HepG2 (cell line): Measurements from ENCODE around the gene SLC22A13. TPM values are rescaled to one million over a fixed set of nuclear protein-coding genes. Genes with fewer than 3 reads are reported as not detected.

ENCODE experiments used
- ATAC-seq: fragments of 200-7000 bp; cut with Tn5 transposase; 3 replicates; pipeline ENCODE4 v1.9.1; 2020; ENCODE audit warnings: mild to moderate bottlenecking, moderate library complexity
- BruUV-seq: library from RNA; stranded (reverse); fragments of 400-500 nt; replicated peaks from 2 replicates; lab custom pipeline; 2021; lab: Mats Ljungman, UMichigan
- CTCF ChIA-PET: fragments of 300-600 bp; formaldehyde crosslinking; extraction: SDS; loops from one replicate; lab custom pipeline; 2021; ENCODE audit warnings: low total read pairs, inconsistent platforms, low intra/inter-chr PET ratio; lab: Yijun Ruan, JAX
- POLR2A ChIA-PET: fragments of 350-600 bp; sonication (Branson Sonifier 250); formaldehyde crosslinking; loops from one replicate; lab custom pipeline; 2020; ENCODE audit warnings: antibody characterized with exemption, inconsistent platforms; lab: Yijun Ruan, JAX
- DNase-seq: peaks from one replicate; pipeline ENCODE4 v3.0.0-alpha.2; 2015; ENCODE audit warnings: low spot score
- FAIRE-seq: peaks from 3 replicates; lab custom pipeline; 2011; peaks lifted over from hg19 to GRCh38; lab: Jason Lieb, UNC
- H2AFZ ChIP-seq: one replicate; pipeline ENCODE4 v1.6.1; 2011; ENCODE audit warnings: low read length, inconsistent platforms
- H3K27ac ChIP-seq: fragments of 300-600 bp; 3 replicates; pipeline ENCODE4 v1.8.0; 2011; ENCODE audit warnings: mixed run types, mild to moderate bottlenecking, mixed read lengths, low read length, inconsistent platforms; ENCODE audit not compliant: insufficient read depth; ENCODE audit errors: extremely low read length
- H3K27me3 ChIP-seq, 2 experiments: fragments of 200-600 bp in 1 of 2; 2 replicates in 1 of 2; 3 replicates in 1 of 2; pipeline versions ENCODE4 v1.6.0 to v1.8.0; 2011; ENCODE audit warnings: low read length in 2 of 2, mild to moderate bottlenecking in 2 of 2, moderate library complexity in 2 of 2, inconsistent platforms in 1 of 2; ENCODE audit not compliant: insufficient read depth in 2 of 2, control insufficient read depth in 1 of 2
- H3K36me3 ChIP-seq, 2 experiments: fragments of 200-600 bp in 1 of 2; replicated peaks in 1 of 2; 2 replicates in 1 of 2; 3 replicates in 1 of 2; pipeline versions ENCODE4 v1.5.1 to v1.8.0; 2011; ENCODE audit warnings: low read length in 2 of 2, inconsistent platforms in 1 of 2; ENCODE audit not compliant: insufficient read depth in 2 of 2, control insufficient read depth in 1 of 2
- H3K4me1 ChIP-seq: 2 replicates; pipeline ENCODE4 v1.5.1; 2012; ENCODE audit warnings: low read length, inconsistent platforms; ENCODE audit not compliant: insufficient read depth
- H3K4me2 ChIP-seq: 2 replicates; pipeline ENCODE4 v1.6.0; 2011; ENCODE audit warnings: low read depth, low read length, inconsistent platforms
- H3K4me3 ChIP-seq, 3 experiments: fragments of 200-600 bp in 1 of 3; sonication (generic), shearing (Covaris generic) in 1 of 3; replicated peaks in 1 of 3; 2 replicates each; pipeline ENCODE4 v1.5.1; 2011 to 2016; ENCODE audit warnings: low read length in 3 of 3, inconsistent platforms in 2 of 3, low read depth in 2 of 3, mild to moderate bottlenecking in 2 of 3, control low read depth in 1 of 3, mixed read lengths in 1 of 3; ENCODE audit not compliant: insufficient read depth in 1 of 3
- H3K79me2 ChIP-seq: one replicate; pipeline ENCODE4 v1.6.1; 2011; ENCODE audit warnings: low read length, inconsistent platforms; ENCODE audit not compliant: insufficient read depth
- H3K9ac ChIP-seq: 2 replicates; pipeline ENCODE4 v1.6.0; 2011; ENCODE audit warnings: mild to moderate bottlenecking, low read depth, low read length, inconsistent platforms; ENCODE audit not compliant: insufficient read depth
- H3K9me3 ChIP-seq: 2 replicates; pipeline ENCODE4 v1.5.1; 2012; ENCODE audit warnings: mild to moderate bottlenecking, low read length
- H4K20me1 ChIP-seq: 2 replicates; pipeline ENCODE4 v1.6.0; 2011; ENCODE audit warnings: inconsistent platforms, mild to moderate bottlenecking, low read length, moderate library complexity; ENCODE audit not compliant: insufficient read depth
- EZH2 ChIP-seq: conservative IDR thresholded peaks from 2 replicates; pipeline ENCODE4 v1.6.1; 2012; ENCODE audit warnings: mild to moderate bottlenecking, low read depth, low read length, moderate library complexity
- NFIC ChIP-seq: IDR thresholded peaks from 2 replicates; pipeline ENCODE4 v1.6.1; 2012; ENCODE audit warnings: mild to moderate bottlenecking, low read length, inconsistent platforms
- RELA ChIP-seq: sonication (generic); formaldehyde crosslinking; IDR thresholded peaks from 2 replicates; pipeline ENCODE4 v1.4.0; 2020; ENCODE audit warnings: missing genetic modification reagents
- SOX5 ChIP-seq: IDR thresholded peaks from 2 replicates; pipeline ENCODE4 v1.6.1; 2016; ENCODE audit warnings: borderline replicate concordance
- ZSCAN22 ChIP-seq: sonication (generic); formaldehyde crosslinking; IDR thresholded peaks from 2 replicates; pipeline ENCODE4 v1.4.0; 2020; ENCODE audit warnings: mild to moderate bottlenecking, missing genetic modification reagents
- WGBS: methylation state at CpG from one replicate; pipeline ENCODE4 v1.1.6; 2017; ENCODE audit warnings: low lambda C conversion rate; 5-methylcytosine and 5-hydroxymethylcytosine counted together
- in situ Hi-C: cut with HindIII; loops from 2 replicates; pipeline ENCODE4 v1.10.0; 2017; ENCODE audit warnings: low pct_unique_long_range_greater_than_20kb; ENCODE audit not compliant: extremely low pct_ligation_motif_present
- intact Hi-C: fragments of 100-400 bp; cut with micrococcal nuclease; formaldehyde crosslinking; loops from one replicate; pipeline ENCODE4 v1.10.0; 2022; ENCODE audit not compliant: unreplicated experiment
- polyA plus RNA-seq, 8 experiments: library from polyadenylated mRNA; depleted of rRNA in 3 of 8; stranded (reverse) in 7 of 8; unstranded in 1 of 8; fragments of >200 nt; fragmentation: Illumina TruSeq in 4 of 8; extraction: Trizol in 4 of 8; gene quantifications; 2 replicates each; pipeline versions ENCODE4 v1.2.1 to v1.2.3, GENCODE V29; 2011 to 2016; ENCODE audit warnings: low read depth in 4 of 8, missing spikeins in 1 of 8, mixed read lengths in 1 of 8; ENCODE audit not compliant: insufficient read depth in 1 of 8
- total RNA-seq, 5 experiments: library from RNA; depleted of rRNA; stranded (reverse); fragments of >200 nt; fragmentation: Illumina TruSeq; extraction: Trizol; gene quantifications; 2 replicates each; pipeline ENCODE4 v1.2.3, GENCODE V29; 2016; ENCODE audit warnings: low read depth in 1 of 5
- TF ChIP-seq, protein P1 (sequence below): IDR thresholded peaks from 2 replicates; pipeline ENCODE4 v1.6.1; 2012; ENCODE audit warnings: low read length, improper control_type of control experiment
- TF ChIP-seq, protein P2 (sequence below): sonication (generic); formaldehyde crosslinking; IDR thresholded peaks from 2 replicates; pipeline ENCODE4 v1.4.0; 2020; ENCODE audit warnings: missing genetic modification reagents
- TF ChIP-seq, protein P3 (sequence below): IDR thresholded peaks from 2 replicates; pipeline ENCODE4 v1.6.1; 2018; ENCODE audit warnings: missing genetic modification reagents

SLC22A13 gene
- total and polyA plus RNA-seq, 2 of the 13 experiments (the other 11 are each of a cell fraction or from before 2014, with no cell fraction given) = 0.20 TPM; not detected in 1

DNA sequence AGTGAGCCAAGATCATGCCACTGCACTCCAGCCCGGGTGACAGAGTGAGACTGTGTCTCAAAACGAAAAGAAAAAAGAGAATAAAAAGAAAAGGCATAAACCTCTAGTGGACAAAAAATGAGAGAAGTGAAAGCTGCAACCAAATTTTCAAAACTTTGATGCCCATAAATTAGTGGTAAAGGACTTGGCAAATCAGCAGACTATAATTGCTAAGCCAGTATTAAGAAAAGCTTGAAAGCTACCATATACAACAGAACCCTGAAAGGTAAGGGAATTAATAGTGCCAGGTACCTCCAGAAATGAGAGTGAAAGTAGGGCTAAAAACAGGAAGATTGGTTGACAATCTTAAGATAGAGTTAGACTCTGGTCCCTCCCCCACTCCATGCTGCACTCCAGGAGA, 32.9 kb upstream of the SLC22A13 start:
- CTCF ChIA-PET = no interaction called here
- H3K36me3 ChIP-seq = peaks cover 6 to 49% of the 10 kb centered on the region in 2 experiments
- in situ Hi-C loops = no loop called here

More for the DNA sequence above, 32.9 kb upstream of the SLC22A13 start:
- no peak overlapping the region for H2AFZ ChIP-seq
- no peak overlapping the region for H3K9ac ChIP-seq
- FAIRE-seq = no peak
- WGBS = 97% methylated on average over 2 of the region's 2 CpGs
- intact Hi-C loops = no loop called here
- POLR2A ChIA-PET = no interaction called here
- no peak for ATAC-seq
- H4K20me1 ChIP-seq = no peaks in the 10 kb centered on the region; the same call in 1 of the 2 replicates
- no peak for DNase-seq
- H3K27me3 ChIP-seq = no peaks in the 10 kb centered on the region
- H3K79me2 ChIP-seq = no peaks in the 10 kb centered on the region
- H3K4me3 ChIP-seq = no peak overlapping the region
- TF ChIP-seq NFIC = no peak
- TF ChIP-seq ZSCAN22 (CRISPR knock-in tag) = no peak
- no peak for TF ChIP-seq EZH2
- TF ChIP-seq, protein P1, sequence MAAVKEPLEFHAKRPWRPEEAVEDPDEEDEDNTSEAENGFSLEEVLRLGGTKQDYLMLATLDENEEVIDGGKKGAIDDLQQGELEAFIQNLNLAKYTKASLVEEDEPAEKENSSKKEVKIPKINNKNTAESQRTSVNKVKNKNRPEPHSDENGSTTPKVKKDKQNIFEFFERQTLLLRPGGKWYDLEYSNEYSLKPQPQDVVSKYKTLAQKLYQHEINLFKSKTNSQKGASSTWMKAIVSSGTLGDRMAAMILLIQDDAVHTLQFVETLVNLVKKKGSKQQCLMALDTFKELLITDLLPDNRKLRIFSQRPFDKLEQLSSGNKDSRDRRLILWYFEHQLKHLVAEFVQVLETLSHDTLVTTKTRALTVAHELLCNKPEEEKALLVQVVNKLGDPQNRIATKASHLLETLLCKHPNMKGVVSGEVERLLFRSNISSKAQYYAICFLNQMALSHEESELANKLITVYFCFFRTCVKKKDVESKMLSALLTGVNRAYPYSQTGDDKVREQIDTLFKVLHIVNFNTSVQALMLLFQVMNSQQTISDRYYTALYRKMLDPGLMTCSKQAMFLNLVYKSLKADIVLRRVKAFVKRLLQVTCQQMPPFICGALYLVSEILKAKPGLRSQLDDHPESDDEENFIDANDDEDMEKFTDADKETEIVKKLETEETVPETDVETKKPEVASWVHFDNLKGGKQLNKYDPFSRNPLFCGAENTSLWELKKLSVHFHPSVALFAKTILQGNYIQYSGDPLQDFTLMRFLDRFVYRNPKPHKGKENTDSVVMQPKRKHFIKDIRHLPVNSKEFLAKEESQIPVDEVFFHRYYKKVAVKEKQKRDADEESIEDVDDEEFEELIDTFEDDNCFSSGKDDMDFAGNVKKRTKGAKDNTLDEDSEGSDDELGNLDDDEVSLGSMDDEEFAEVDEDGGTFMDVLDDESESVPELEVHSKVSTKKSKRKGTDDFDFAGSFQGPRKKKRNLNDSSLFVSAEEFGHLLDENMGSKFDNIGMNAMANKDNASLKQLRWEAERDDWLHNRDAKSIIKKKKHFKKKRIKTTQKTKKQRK = no peak
- no peak for TF ChIP-seq SOX5 (CRISPR knock-in tag)
- TF ChIP-seq, protein P2, sequence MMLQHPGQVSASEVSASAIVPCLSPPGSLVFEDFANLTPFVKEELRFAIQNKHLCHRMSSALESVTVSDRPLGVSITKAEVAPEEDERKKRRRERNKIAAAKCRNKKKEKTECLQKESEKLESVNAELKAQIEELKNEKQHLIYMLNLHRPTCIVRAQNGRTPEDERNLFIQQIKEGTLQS (CRISPR knock-in tag) = no peak
- TF ChIP-seq, protein P3, sequence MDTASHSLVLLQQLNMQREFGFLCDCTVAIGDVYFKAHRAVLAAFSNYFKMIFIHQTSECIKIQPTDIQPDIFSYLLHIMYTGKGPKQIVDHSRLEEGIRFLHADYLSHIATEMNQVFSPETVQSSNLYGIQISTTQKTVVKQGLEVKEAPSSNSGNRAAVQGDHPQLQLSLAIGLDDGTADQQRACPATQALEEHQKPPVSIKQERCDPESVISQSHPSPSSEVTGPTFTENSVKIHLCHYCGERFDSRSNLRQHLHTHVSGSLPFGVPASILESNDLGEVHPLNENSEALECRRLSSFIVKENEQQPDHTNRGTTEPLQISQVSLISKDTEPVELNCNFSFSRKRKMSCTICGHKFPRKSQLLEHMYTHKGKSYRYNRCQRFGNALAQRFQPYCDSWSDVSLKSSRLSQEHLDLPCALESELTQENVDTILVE (CRISPR knock-in tag) = no peak
- TF ChIP-seq RELA = no peak
- TF ChIP-seq, all 625 proteins: peak for 0
- H3K4me2 ChIP-seq = no peak overlapping the region
- H3K9me3 ChIP-seq = no peaks in the 10 kb centered on the region
- no peak overlapping the region for H3K27ac ChIP-seq
- H3K4me1 ChIP-seq = no peaks in the 10 kb centered on the region
- no TSS peak for BruUV-seq
